Eye (tissue), 1 donor: Measurements from ENCODE around the gene SP2.
"Not testable (repeated sequence)": the region's sequence is repeated elsewhere in the genome, so short reads cannot be mapped to it uniquely, and the experiment has no call there.

Experiments used
- DNase-seq: peaks from one replicate; pipeline ENCODE4 v3.0.0-alpha.2; 2015

The SP2 gene

DNA sequence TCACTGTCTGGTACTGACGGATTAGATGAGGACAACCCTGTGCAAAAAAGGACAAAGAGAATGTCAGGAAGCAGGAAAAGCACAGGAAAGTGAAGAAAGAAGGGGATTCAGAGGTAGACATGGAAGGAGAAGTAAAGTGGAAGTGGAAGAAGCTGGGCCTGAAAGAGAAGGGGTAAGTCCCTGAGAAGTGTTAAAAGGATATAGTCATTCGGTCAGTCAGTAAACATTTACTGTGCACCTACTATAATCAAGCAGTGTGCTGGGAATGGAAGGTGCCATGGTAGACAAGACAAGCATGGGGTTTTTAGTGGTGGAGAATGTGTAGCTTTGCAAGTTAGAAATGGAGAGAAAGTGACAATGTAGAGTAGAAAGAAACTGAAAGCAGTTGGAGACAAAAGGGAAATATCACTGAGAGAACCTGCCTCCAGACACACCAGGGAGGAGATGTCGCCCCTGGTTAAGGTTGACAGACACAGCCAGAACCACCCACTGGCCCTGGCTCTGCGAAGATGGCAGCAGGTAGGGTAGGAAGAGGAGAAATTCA is 4.4 kb upstream of the SP2 start:
- DNase-seq, result no peak

DNA sequence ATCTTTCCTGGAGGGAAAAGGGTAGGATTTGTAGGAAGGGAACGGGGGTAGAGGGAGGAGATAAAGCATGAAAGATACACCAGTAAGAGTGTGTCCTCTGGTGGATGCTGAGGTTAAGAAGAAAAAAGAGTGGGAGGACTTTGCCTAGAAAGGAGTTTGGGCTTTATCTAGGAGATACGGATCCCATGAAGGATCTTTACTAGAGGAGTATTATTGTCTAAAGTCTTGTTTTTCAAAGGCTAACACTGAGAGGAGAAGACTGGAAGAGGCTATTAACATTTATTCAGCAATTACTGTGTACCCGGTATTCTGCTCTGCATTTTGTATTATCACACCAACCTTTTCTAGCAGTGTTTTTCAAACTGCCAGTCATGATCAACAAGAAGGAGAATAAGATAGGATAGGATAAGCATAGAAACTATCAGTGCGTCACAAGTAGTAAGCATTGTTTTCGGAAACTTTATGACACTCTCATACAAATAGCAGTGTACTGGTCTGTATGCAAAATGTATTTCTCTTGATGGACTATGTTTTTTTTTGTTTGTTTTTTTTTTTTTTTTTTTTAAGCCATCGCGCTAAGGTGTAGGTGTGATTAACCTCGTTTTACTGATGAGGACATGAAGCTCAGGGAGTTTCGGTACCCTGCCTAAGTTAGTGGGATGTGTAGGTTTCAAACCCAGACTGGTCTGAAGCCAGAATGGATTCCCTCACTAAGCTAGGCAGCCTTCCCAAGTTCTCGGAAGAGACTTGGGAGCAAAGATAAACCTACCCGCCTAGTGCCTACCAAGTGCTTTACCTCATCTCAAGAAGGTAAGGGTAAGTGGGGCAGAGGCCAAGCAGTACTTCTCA is 1.3 kb upstream of the SP2 start:
- DNase-seq, result no peak

GRCh38 chr17:47895347-47895855 is 635 bp upstream of the SP2 start:
- no peak for DNase-seq

DNA sequence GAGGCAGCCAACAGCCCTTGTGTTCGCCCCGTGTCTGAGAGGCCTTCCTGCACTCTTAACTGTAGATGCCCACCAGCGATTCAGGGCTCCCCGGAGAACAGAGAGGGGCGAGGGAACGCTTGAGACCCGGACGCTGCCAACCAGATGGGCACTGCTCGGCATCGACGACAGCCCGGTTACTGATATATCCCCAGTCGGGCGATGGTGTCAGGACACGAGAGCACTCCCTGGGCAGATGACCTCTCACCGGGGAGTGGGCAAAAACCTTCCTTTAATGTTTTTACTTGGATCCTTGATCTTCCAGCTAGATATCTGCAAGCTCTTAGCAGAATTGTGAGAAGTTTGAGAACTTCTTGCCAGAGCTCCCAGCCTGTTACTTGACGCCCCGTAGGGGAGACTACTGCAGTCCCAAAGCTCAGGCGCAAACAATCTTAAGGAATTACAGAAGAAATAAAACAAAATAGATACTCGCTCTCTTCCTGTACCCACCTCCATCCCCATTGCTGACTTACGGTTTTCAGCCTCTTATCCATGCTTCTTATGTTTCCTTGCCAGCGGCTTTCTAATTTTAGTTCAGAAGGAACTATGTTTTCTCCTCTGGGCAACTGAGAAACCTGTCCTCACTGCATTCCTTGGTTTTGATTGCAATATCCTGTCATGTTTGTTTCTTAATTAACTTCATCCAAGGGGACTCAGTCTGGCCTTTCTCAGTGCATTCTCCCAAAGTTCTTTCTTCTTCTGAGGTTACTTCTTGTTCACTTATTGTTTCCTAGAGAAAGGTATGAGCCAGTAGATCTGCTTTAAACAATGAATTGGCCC is 845 bp downstream of the SP2 start:
- DNase-seq, result no peak

GRCh38 chr17:47897561-47897960 is 1.5 kb downstream of the SP2 start:
- no peak for DNase-seq

DNA sequence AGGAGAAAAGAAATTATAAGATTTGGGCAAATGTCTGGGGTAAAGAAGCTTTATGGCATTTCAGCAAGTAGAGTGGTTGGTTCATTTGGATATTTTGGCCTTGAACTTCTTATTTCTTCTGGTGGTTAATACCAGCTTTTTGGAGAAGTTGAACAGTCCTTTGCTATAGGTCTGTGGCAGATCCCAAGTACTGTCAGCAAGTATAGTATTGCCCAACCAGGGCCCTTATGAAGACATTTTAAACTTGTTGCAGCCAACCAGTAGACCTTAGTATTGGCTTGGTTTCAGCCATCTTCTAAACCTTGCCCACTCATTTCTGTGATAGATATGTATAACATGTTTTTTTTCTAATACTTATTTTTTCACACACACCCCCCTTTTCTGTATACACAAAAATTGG is 2.2 kb downstream of the SP2 start:
- no peak for DNase-seq

DNA sequence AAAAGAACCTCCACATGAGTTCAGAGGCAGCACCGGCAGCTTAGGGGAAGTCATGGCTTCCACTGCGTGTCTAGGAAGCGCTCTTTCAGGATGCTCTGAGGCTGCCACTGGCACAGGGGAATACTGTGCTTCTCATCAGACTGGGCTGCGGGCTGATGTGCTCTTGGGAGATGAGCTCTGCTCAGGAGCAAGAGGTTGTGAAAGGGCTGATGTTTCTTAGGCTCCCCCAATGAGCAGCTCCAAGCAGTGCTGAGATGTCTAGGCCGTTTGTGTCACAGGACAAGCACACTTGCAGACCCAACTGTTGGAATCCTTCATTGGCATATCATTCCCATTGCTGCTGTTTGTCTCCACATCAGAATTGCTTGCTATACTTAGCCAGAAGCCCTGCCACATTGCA is 3.6 kb downstream of the SP2 start:
- no peak for DNase-seq

GRCh38 chr17:47901423-47901822 is 5.4 kb downstream of the SP2 start:
- no peak for DNase-seq

GRCh38 chr17:47902039-47902744 is 6.2 kb downstream of the SP2 start:
- no peak for DNase-seq

GRCh38 chr17:47905221-47905733 is 9.2 kb downstream of the SP2 start:
- DNase-seq, result peak; percentile 54

- DNase-seq, result no peak
These were observed 10.4 kb downstream of the SP2 start for GRCh38 chr17:47906443-47906842.

GRCh38 chr17:47907932-47908562 is 12.0 kb downstream of the SP2 start:
- no peak for DNase-seq

GRCh38 chr17:47913050-47913449 is 17.0 kb downstream of the SP2 start:
- DNase-seq, result no peak

GRCh38 chr17:47914306-47914948 is 18.4 kb downstream of the SP2 start:
- DNase-seq, result no peak

DNA sequence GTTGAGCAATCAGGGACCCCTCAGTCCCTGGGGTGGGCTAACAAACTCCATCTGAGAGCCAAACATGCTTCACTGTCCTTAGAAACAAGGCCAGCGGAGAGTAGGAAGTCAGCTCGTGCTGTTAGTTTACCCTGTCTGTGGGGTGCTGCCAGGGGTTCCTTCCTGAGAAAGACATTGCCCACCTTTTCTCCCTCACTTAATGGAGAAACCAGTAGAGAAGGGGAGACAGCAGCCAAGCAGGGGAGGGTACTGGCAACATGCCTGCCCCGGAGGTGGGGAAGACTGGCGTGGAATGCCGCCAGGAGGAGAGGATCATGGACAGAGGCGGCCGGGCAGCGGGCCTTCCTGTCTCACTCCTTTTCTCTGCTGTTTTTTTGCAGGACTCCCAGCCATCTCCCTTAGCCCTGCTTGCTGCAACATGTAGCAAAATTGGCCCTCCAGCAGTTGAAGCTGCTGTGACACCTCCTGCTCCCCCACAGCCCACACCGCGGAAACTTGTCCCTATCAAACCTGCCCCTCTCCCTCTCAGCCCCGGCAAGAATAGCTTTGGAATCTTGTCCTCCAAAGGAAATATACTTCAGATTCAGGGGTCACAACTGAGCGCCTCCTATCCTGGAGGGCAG is 19.9 kb downstream of the SP2 start:
- no peak for DNase-seq

- DNase-seq, result no peak
These were observed 20.6 kb downstream of the SP2 start for GRCh38 chr17:47916489-47917208.

DNA sequence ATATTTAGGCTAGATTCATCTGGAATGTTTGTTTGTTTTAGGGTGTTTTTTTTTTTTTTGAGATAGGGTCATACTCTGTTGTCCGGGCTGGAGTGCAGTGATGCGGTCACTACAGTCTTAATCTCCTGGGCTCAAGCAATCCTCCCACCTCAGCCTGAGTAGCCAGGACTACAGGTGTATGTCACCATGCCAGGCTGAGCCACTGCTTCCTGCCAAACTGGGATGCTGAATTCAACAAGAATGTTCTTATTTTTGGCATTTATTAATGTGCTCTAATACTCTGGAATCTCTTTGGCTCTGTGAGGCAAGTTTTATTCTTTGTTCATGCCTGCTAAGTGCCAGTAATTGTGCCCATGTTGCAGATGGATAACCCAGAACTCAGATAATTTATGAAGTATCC is 21.5 kb downstream of the SP2 start:
- no peak for DNase-seq

- no peak for DNase-seq
These were observed 22.0 kb downstream of the SP2 start for GRCh38 chr17:47918006-47918405.

GRCh38 chr17:47918991-47919390 is 23.0 kb downstream of the SP2 start:
- no peak for DNase-seq

DNA sequence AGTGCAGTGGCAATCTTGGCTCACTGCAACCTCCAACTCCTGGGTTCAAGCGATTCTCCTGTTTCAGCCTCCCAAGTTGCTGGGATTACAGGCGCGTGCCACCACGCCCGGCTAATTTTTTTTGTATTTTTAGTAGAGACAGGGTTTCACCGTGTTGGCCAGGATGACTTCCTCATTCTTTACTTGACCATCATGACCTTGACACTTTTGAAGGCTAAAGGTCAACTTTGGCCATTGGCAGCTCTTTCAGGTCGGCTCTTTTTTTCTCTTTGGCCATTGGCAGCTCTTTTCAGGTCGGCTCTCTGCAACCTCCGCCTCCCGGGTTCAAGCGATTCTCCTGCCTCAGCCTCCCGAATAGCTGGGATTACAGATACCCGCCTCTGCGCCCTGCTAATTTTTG is 23.9 kb downstream of the SP2 start:
- DNase-seq, result not testable (repeated sequence)
